Measurements from ENCODE around the gene CST9L. TPM values are rescaled to one million over a fixed set of nuclear protein-coding genes. Genes with fewer than 3 reads are reported as not detected.

CST9L gene, protein sequence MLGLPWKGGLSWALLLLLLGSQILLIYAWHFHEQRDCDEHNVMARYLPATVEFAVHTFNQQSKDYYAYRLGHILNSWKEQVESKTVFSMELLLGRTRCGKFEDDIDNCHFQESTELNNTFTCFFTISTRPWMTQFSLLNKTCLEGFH
- total RNA-seq, result not detected in 2 replicates

GRCh38 chr20:23568320-23568970 lies at the start of gene CST9L:
CST9L (minus strand) TSS chr20:23568484; CDS start chr20:23568450, 34 bp downstream.

DNA sequence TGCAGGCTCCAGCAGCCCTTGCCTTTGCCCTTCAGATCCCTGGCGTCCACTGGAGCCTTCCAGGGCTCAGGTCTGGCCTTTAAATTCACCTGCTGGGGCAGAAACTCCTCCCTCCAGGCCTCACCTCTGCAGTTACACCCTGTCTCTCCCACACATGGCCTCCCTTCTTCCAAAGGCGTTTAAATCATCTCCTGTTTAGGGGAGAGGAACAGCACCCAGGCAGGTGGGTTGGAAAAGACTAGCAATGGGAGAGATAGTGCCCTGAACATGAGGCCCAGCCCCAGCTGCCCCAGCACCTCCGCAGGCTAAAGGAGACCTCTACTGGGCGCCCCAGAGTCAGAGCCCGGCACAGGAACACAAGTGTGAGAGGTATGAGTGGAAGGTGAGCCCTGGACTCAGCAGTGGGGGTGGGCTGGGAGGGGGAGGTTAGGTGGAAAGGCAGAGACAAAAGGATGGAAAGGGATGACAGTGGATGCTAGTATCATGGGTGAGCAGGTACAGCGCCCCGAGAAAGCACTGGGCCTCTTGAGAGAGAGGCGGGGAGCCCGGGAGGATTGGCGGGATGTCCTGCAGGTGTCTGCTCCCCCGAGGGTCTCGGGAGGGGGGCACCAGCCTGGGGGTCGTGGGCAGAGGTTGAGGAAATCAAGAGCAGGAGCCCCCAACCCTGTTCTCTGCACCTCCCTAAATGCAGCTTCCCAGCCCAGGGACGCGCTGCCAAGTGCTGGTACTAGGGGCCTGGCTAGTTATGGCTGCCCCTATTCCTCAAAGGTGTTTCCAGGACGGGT lies 37.8 kb upstream of the CST9L start, which contains the start of gene CST9:
CST9 (minus strand) TSS at position 51 of the 785 bp plus-strand sequence. CDS start 53 bp downstream, outside the sequence.

Other genes with a start within 250 kb of the CST9L start
- 12.7 and 15.2 TPM in 2 replicates for gene NXT1, start 217.7 kb downstream of the CST9L start, total RNA-seq
- gene GZF1, start 206.3 kb downstream of the CST9L start, total RNA-seq, result 27.3 and 28.8 TPM in 2 replicates
- gene NAPB, start 147.0 kb downstream of the CST9L start, total RNA-seq, result 7.3 TPM in 2 replicates
- gene CSTL1, start 128.8 kb downstream of the CST9L start, total RNA-seq, result not detected in 2 replicates
- 0.28 TPM in 1 of 2 replicates, not detected in the other for gene CST11, start 115.6 kb downstream of the CST9L start, total RNA-seq
- gene CST8, start 77.4 kb downstream of the CST9L start, total RNA-seq, result not detected in 2 replicates
- not detected in 2 replicates for gene CST9, start 37.4 kb upstream of the CST9L start, total RNA-seq
- 114 and 136 TPM in 2 replicates for gene CST3, start 69.5 kb upstream of the CST9L start, total RNA-seq
- gene CST4, start 120.6 kb upstream of the CST9L start, total RNA-seq, result 0.43 TPM in 1 of 2 replicates, not detected in the other
- 0.28 TPM in 1 of 2 replicates, not detected in the other for gene CST1, start 182.5 kb upstream of the CST9L start, total RNA-seq